Left ventricle myocardium inferior (tissue), 1 donor: Measurements from ENCODE around the gene PLA2G6. TPM values are rescaled to one million over a fixed set of nuclear protein-coding genes. Genes with fewer than 3 reads are reported as not detected.
A peak's percentile ranks its signal among the peaks of the same experiment; 100 is the strongest.

Experiments
- DNase-seq: peaks from one replicate; pipeline ENCODE4 v3.0.0-alpha.2; 2020
- H3K27ac ChIP-seq: fragments of 200-600 bp; replicated peaks from 2 replicates; pipeline ENCODE4 v1.8.0; 2021
- H3K27me3 ChIP-seq: fragments of 200-600 bp; 2 replicates; pipeline ENCODE4 v1.8.0; 2021; ENCODE audit warnings: low read depth
- H3K36me3 ChIP-seq: fragments of 200-600 bp; 2 replicates; pipeline ENCODE4 v1.8.0; 2021
- H3K4me1 ChIP-seq: fragments of 200-600 bp; 2 replicates; pipeline ENCODE4 v1.8.0; 2021
- H3K4me3 ChIP-seq: fragments of 200-600 bp; 2 replicates; pipeline ENCODE4 v1.8.0; 2021; ENCODE audit warnings: mild to moderate bottlenecking, moderate library complexity
- H3K9me3 ChIP-seq: fragments of 200-600 bp; replicated peaks from 2 replicates; pipeline ENCODE4 v1.8.0; 2021
- CTCF ChIP-seq: fragments of 200-600 bp; IDR thresholded peaks from 2 replicates; pipeline ENCODE4 v1.8.0; 2021; ENCODE audit warnings: antibody characterized with exemption, mild to moderate bottlenecking, borderline replicate concordance
- intact Hi-C: fragments of 100-400 bp; cut with micrococcal nuclease; formaldehyde crosslinking; loops from one replicate; pipeline ENCODE4 v1.11.0; 2022
- total RNA-seq: library from RNA; stranded (reverse); fragmentation: NEBNext Ultra II Directional; extraction: Animal tissue kit (Norgen Biotek cat#: 25700); gene quantifications from one replicate; pipeline ENCODE4 v1.2.1, GENCODE V29; 2021
- donor health status: DM: no; HTN: yes; CAD: no; lungs with severe emphysema.

The PLA2G6 gene
- total RNA-seq, 1 donor from 2014 or later: 14.1 TPM

GRCh38 chr22:38115423-38116205 lies 66.0 kb downstream of the PLA2G6 start:
- peaks cover 11% of the 10 kb centered on the region for H3K4me1 ChIP-seq
- H3K9me3 ChIP-seq: no peaks in the 10 kb centered on the region
- intact Hi-C loops: no loop called here
- no peak for TF ChIP-seq CTCF
- no peak overlapping the region for H3K27ac ChIP-seq
- no peak overlapping the region for H3K4me3 ChIP-seq
- no peak for DNase-seq
- H3K27me3 ChIP-seq: no peaks in the 10 kb centered on the region
- H3K36me3 ChIP-seq: peaks cover 10% of the 10 kb centered on the region

- H3K4me1 ChIP-seq: peaks cover 11% of the 10 kb centered on the region
- H3K9me3 ChIP-seq: no peaks in the 10 kb centered on the region
- DNase-seq: peak; percentile 86
- H3K4me3 ChIP-seq: no peak overlapping the region
- no peak overlapping the region for H3K27ac ChIP-seq
- H3K36me3 ChIP-seq: peaks cover 10% of the 10 kb centered on the region
- peak; percentile 95 for TF ChIP-seq CTCF
- no peaks in the 10 kb centered on the region for H3K27me3 ChIP-seq
- intact Hi-C loops: no loop called here
Measured at GRCh38 chr22:38114484-38115398, 66.9 kb downstream of the PLA2G6 start.

- H3K36me3 ChIP-seq: peaks cover 10% of the 10 kb centered on the region
- no peak overlapping the region for H3K4me3 ChIP-seq
- no peak overlapping the region for H3K27ac ChIP-seq
- intact Hi-C loops: no loop called here
- peaks cover 11% of the 10 kb centered on the region for H3K4me1 ChIP-seq
- no peaks in the 10 kb centered on the region for H3K9me3 ChIP-seq
- DNase-seq: no peak
- TF ChIP-seq CTCF: no peak
- no peaks in the 10 kb centered on the region for H3K27me3 ChIP-seq
Measured at GRCh38 chr22:38112381-38112780, 69.2 kb downstream of the PLA2G6 start.

- no peak for DNase-seq
- intact Hi-C loops: no loop called here
Measured at GRCh38 chr22:38111925-38112355, 69.7 kb downstream of the PLA2G6 start.

More at GRCh38 chr22:38111925-38112355, 69.7 kb downstream of the PLA2G6 start:
- Histone ChIP-seq H3K36me3 (peaks cover 10% of the 10 kb centered on the region), H3K4me3 (no peak overlapping the region), H3K27ac (no peak overlapping the region), H3K27me3 (no peaks in the 10 kb centered on the region), H3K9me3 (no peaks in the 10 kb centered on the region), H3K4me1 (peaks cover 11% of the 10 kb centered on the region)
- TF ChIP-seq CTCF: no peak
